ENCODE data around the gene SLC50A1. TPM values are rescaled to one million over a fixed set of nuclear protein-coding genes. Genes with fewer than 3 reads are reported as not detected.
A peak's percentile ranks its signal among the peaks of the same experiment; 100 is the strongest.

Gene SLC50A1
- total RNA-seq, 1 experiment from 2014 or later, result 38.4 TPM

GRCh38 chr1:155185783-155186066 is 50.1 kb downstream of the SLC50A1 start:
- peak overlapping the region; percentile 33 for H3K27ac Mint-ChIP-seq (ENCODE audit: unreplicated experiment)
- CTCF ChIA-PET, result no interaction called here
- POLR2A ChIA-PET, result no interaction called here

DNA sequence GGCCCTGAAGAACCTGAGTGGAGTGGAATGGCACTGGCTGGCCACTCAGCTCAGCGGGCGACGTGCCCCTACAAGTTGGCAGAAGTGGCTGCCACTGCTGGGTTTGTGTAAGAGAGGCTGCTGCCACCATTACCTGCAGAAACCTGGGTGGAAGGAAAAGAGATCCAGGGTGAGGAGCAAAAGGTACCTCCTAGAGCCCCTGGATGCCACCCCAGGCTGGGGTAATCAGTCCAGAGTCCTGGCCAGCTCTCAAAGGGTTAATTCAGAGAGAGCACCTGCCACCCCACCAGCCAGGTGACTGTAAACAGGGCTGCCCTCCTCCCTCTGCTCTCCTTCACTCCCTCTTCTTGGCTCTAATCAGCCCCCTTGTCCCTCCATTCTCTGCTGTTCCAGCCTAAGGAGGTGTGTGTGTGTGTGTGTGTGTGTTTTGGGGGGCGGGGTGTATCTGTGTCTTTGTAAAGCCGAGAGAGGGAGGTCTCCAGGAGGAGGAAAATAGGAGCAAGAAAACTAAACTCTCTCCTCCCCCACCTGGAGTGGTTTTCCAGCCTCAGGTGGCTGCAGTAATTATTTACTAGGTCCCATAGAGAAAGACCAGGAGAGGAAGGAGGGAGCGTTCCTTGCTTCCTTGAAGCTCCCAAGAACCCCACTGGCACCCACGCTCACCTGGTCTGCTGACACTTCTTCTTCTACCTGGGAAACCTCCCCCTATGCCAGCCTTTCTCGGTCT is 50.6 kb downstream of the SLC50A1 start:
- Mint-ChIP-seq H3K4me3 (ENCODE audit: unreplicated experiment) (peak overlapping the region; percentile 38), H3K36me3 (ENCODE audit: insufficient read depth, unreplicated experiment) (peaks cover 7% of the 10 kb centered on the region), H3K9me3 (ENCODE audit: unreplicated experiment) (no peaks in the 10 kb centered on the region), H3K27me3 (ENCODE audit: insufficient read depth, unreplicated experiment) (no peaks in the 10 kb centered on the region), H3K27ac (ENCODE audit: unreplicated experiment) (peak overlapping the region; percentile 53), H3K4me1 (ENCODE audit: low read depth, unreplicated experiment) (peaks cover 18% of the 10 kb centered on the region)
- no TSS peak for BruUV-seq (replicated peaks)
- Histone ChIP-seq H3K36me3 (ENCODE audit: control insufficient read depth, insufficient read depth, low read length) (no peaks in the 10 kb centered on the region), H3K9me3 (no peaks in the 10 kb centered on the region), H3K27me3 (replicated peaks; ENCODE audit: control insufficient read depth, insufficient read depth, low read length) (no peaks in the 10 kb centered on the region), H3K4me3 (ENCODE audit: low read depth, low read length) (no peak overlapping the region), H3K4me1 (peaks cover 21% of the 10 kb centered on the region)
- POLR2A ChIA-PET, result no interaction called here
- intact Hi-C loops (cut with micrococcal nuclease; ENCODE audit: unreplicated experiment), result no loop called here
- peak in 1 of 2 experiments; percentile 38 for DNase-seq
- TF ChIP-seq, protein P1, sequence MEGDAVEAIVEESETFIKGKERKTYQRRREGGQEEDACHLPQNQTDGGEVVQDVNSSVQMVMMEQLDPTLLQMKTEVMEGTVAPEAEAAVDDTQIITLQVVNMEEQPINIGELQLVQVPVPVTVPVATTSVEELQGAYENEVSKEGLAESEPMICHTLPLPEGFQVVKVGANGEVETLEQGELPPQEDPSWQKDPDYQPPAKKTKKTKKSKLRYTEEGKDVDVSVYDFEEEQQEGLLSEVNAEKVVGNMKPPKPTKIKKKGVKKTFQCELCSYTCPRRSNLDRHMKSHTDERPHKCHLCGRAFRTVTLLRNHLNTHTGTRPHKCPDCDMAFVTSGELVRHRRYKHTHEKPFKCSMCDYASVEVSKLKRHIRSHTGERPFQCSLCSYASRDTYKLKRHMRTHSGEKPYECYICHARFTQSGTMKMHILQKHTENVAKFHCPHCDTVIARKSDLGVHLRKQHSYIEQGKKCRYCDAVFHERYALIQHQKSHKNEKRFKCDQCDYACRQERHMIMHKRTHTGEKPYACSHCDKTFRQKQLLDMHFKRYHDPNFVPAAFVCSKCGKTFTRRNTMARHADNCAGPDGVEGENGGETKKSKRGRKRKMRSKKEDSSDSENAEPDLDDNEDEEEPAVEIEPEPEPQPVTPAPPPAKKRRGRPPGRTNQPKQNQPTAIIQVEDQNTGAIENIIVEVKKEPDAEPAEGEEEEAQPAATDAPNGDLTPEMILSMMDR (IDR thresholded peaks at IDR 0.05; ENCODE audit: insufficient read depth in 1 of 2, low read depth in 1 of 2, low read length in 1 of 2, severe bottlenecking in 1 of 2, unreplicated experiment in 1 of 2), result no peak
- CTCF ChIA-PET, result no interaction called here

More at GRCh38 chr1:155185783-155186066, 50.1 kb downstream of the SLC50A1 start:
- no peak for DNase-seq
- intact Hi-C loops (cut with micrococcal nuclease; ENCODE audit: unreplicated experiment), result no loop called here
- TF ChIP-seq, protein P1 (IDR thresholded peaks at IDR 0.05; ENCODE audit: insufficient read depth in 1 of 2, low read depth in 1 of 2, low read length in 1 of 2, severe bottlenecking in 1 of 2, unreplicated experiment in 1 of 2), result no peak
- no peak overlapping the region for H3K4me3 ChIP-seq (ENCODE audit: low read depth, low read length)
- Mint-ChIP-seq H3K27me3 (ENCODE audit: insufficient read depth, unreplicated experiment) (no peaks in the 10 kb centered on the region), H3K36me3 (ENCODE audit: insufficient read depth, unreplicated experiment) (peaks cover 7% of the 10 kb centered on the region), H3K9me3 (ENCODE audit: unreplicated experiment) (no peaks in the 10 kb centered on the region), H3K4me1 (ENCODE audit: low read depth, unreplicated experiment) (peaks cover 18% of the 10 kb centered on the region), H3K4me3 (ENCODE audit: unreplicated experiment) (no peak overlapping the region)
- H3K9me3 ChIP-seq, result no peaks in the 10 kb centered on the region
- no peaks in the 10 kb centered on the region for H3K27me3 ChIP-seq (replicated peaks; ENCODE audit: control insufficient read depth, insufficient read depth, low read length)
- H3K4me1 ChIP-seq, result peaks cover 21% of the 10 kb centered on the region
- BruUV-seq (replicated peaks), result no TSS peak
- no peaks in the 10 kb centered on the region for H3K36me3 ChIP-seq (ENCODE audit: control insufficient read depth, insufficient read depth, low read length)

GRCh38 chr1:155186794-155187455 is 51.3 kb downstream of the SLC50A1 start:
- CTCF ChIA-PET, result no interaction called here
- no TSS peak for BruUV-seq (replicated peaks)
- H3K36me3 Mint-ChIP-seq (ENCODE audit: insufficient read depth, unreplicated experiment), result peaks cover 7% of the 10 kb centered on the region

More at GRCh38 chr1:155186794-155187455, 51.3 kb downstream of the SLC50A1 start:
- Histone ChIP-seq H3K36me3 (ENCODE audit: control insufficient read depth, insufficient read depth, low read length) (no peaks in the 10 kb centered on the region), H3K9me3 (no peaks in the 10 kb centered on the region), H3K27me3 (replicated peaks; ENCODE audit: control insufficient read depth, insufficient read depth, low read length) (no peaks in the 10 kb centered on the region), H3K4me3 (ENCODE audit: low read depth, low read length) (no peak overlapping the region), H3K4me1 (peaks cover 21% of the 10 kb centered on the region)
- intact Hi-C loops (cut with micrococcal nuclease; ENCODE audit: unreplicated experiment), result no loop called here
- POLR2A ChIA-PET, result no interaction called here
- peak overlapping the region; percentile 53 for H3K27ac Mint-ChIP-seq (ENCODE audit: unreplicated experiment)
- peak in 1 of 2 experiments; percentile 27 for DNase-seq
- H3K27me3 Mint-ChIP-seq (ENCODE audit: insufficient read depth, unreplicated experiment), result no peaks in the 10 kb centered on the region
- no peaks in the 10 kb centered on the region for H3K9me3 Mint-ChIP-seq (ENCODE audit: unreplicated experiment)
- peaks cover 18% of the 10 kb centered on the region for H3K4me1 Mint-ChIP-seq (ENCODE audit: low read depth, unreplicated experiment)
- TF ChIP-seq, protein P1 (IDR thresholded peaks at IDR 0.05; ENCODE audit: insufficient read depth in 1 of 2, low read depth in 1 of 2, low read length in 1 of 2, severe bottlenecking in 1 of 2, unreplicated experiment in 1 of 2), result no peak
- H3K4me3 Mint-ChIP-seq (ENCODE audit: unreplicated experiment), result no peak overlapping the region

Measured in Caco-2 (cell line).